Measurements from ENCODE around the gene OTOF.

- TF ChIP-seq CTCF (IDR thresholded peaks at IDR 0.05; ENCODE audit: extremely low read depth in 1 of 2, insufficient read depth in 1 of 2, low read depth in 1 of 2, low read length in 2 of 2), result peak in 1 of 2 donors; percentile 7
- TF ChIP-seq MYC (IDR thresholded peaks at IDR 0.05; ENCODE audit: low read depth, low read length), result no peak
- no peak for TF ChIP-seq EZH2 (IDR thresholded peaks at IDR 0.05; ENCODE audit: borderline replicate concordance, low read depth, low read length, severe bottlenecking)
- no peak for TF ChIP-seq POLR2AphosphoS5 (IDR thresholded peaks at IDR 0.05; ENCODE audit: insufficient read depth, low read depth, low read length)
- no peak for TF ChIP-seq GATA2 (IDR thresholded peaks at IDR 0.05; ENCODE audit: insufficient read depth, insufficient read length, low read depth, low read length)
- TF ChIP-seq MAX (IDR thresholded peaks at IDR 0.05; ENCODE audit: insufficient read depth, insufficient read length), result peak; percentile 7
- no peak for TF ChIP-seq POLR2A (IDR thresholded peaks at IDR 0.05; ENCODE audit: low read depth, low read length)
These were observed 5.9 kb downstream of the OTOF start for GRCh38 chr2:26471766-26472706.

All from endothelial cell of umbilical vein (primary cell).